DOHH2 (cell line): ENCODE data around the gene CCN6.

Experiments
- H3F3A ChIP-seq: fragments of 200-600 bp; sonication (generic), shearing (Covaris generic); 2 replicates; pipeline ENCODE4 v1.6.0; 2016; ENCODE audit warnings: antibody characterized with exemption, mild to moderate bottlenecking; ENCODE audit not compliant: control insufficient read depth, insufficient read depth
- H3K27ac ChIP-seq: fragments of 200-600 bp; sonication (generic); 2 replicates; pipeline ENCODE4 v1.5.1; 2014; ENCODE audit warnings: low read depth, mild to moderate bottlenecking, low read length, moderate library complexity
- H3K27me3 ChIP-seq: fragments of 200-600 bp; sonication (generic); 2 replicates; pipeline ENCODE4 v1.6.1; 2014; ENCODE audit warnings: mild to moderate bottlenecking, low read length, mixed read lengths; ENCODE audit not compliant: control insufficient read depth
- H3K36me3 ChIP-seq: fragments of 200-600 bp; sonication (generic); 2 replicates; pipeline ENCODE4 v1.6.1; 2014; ENCODE audit warnings: mild to moderate bottlenecking, low read length, moderate library complexity, mixed read lengths; ENCODE audit not compliant: control insufficient read depth
- H3K4me1 ChIP-seq: fragments of 200-600 bp; sonication (generic); 2 replicates; pipeline ENCODE4 v1.6.1; 2014; ENCODE audit warnings: mild to moderate bottlenecking, low read length, mixed read lengths; ENCODE audit not compliant: control insufficient read depth
- H3K4me2 ChIP-seq: fragments of 200-600 bp; sonication (generic); 2 replicates; pipeline ENCODE4 v1.6.0; 2014; ENCODE audit warnings: mild to moderate bottlenecking, low read length, moderate library complexity
- H3K4me3 ChIP-seq: fragments of 200-600 bp; sonication (generic); 2 replicates; pipeline ENCODE4 v1.5.1; 2014; ENCODE audit warnings: mild to moderate bottlenecking, low read length, mixed read lengths
- H3K79me2 ChIP-seq: fragments of 200-600 bp; sonication (generic); 2 replicates; pipeline ENCODE4 v1.6.1; 2014; ENCODE audit warnings: mild to moderate bottlenecking, low read length, mixed read lengths; ENCODE audit not compliant: control insufficient read depth
- H3K9me2 ChIP-seq: fragments of 200-600 bp; sonication (generic); replicated peaks from 2 replicates; pipeline ENCODE4 v1.6.1; 2014; ENCODE audit warnings: mild to moderate bottlenecking, low read length, mixed read lengths; ENCODE audit not compliant: control insufficient read depth
- H3K9me3 ChIP-seq: fragments of 200-600 bp; sonication (generic); 2 replicates; pipeline ENCODE4 v1.6.1; 2014; ENCODE audit warnings: antibody characterized with exemption, low read length, mixed read lengths; ENCODE audit not compliant: control insufficient read depth, insufficient read depth
- H4K20me1 ChIP-seq: fragments of 200-600 bp; sonication (generic); 2 replicates; pipeline ENCODE4 v1.6.0; 2014; ENCODE audit warnings: low read depth, mild to moderate bottlenecking, antibody characterized with exemption, low read length, moderate library complexity; ENCODE audit not compliant: control insufficient read depth, insufficient read depth
- EZH2phosphoT487 ChIP-seq: fragments of 200-600 bp; sonication (generic); IDR thresholded peaks from 2 replicates; pipeline ENCODE4 v1.6.1; 2017; ENCODE audit warnings: borderline replicate concordance, mild to moderate bottlenecking, antibody characterized with exemption, low read length, moderate library complexity, mixed read lengths
- TF ChIP-seq, protein P1 (sequence below): fragments of 200-600 bp; sonication (generic); IDR thresholded peaks from one replicate; pipeline ENCODE4 v1.5.1; 2014; ENCODE audit warnings: antibody characterized with exemption, mild to moderate bottlenecking, low read depth, low read length; ENCODE audit not compliant: poor library complexity, severe bottlenecking

Gene CCN6

DNA sequence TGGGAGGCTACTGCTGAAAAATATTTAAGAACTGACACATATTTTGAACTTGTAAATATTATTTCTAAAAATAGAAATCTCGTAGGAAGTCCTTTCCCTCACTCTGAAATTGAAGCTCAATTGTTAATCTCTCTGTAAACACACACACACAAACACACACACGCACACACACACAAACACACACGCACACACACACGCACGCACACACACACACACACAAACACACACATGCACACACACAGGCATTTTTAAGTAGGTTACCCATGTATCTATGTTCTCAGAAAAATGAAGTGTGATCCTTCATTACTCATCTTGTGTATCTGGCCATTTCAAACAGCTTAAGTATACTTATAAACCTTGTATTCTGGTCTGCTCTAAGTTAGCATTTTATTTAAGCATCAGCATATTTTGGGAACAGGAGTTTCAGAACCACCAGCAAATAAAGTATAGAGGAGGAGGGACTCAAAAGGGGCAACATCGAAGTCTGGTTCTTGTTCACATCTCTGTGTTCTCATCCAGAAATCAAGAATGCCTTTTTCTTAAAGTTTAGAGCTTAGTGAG lies 11.6 kb downstream of the CCN6 start:
- Histone ChIP-seq H3K79me2 (no peaks in the 10 kb centered on the region), H3K36me3 (peaks cover 3% of the 10 kb centered on the region), H3K4me1 (no peaks in the 10 kb centered on the region), H3F3A (no peaks in the 10 kb centered on the region), H3K9me2 (no peaks in the 10 kb centered on the region), H3K4me3 (no peak overlapping the region), H3K9me3 (no peaks in the 10 kb centered on the region), H3K27ac (no peak overlapping the region), H3K27me3 (no peaks in the 10 kb centered on the region), H4K20me1 (no peaks in the 10 kb centered on the region), H3K4me2 (no peak overlapping the region)
- TF ChIP-seq EZH2phosphoT487 = no peak
- TF ChIP-seq, protein P1, sequence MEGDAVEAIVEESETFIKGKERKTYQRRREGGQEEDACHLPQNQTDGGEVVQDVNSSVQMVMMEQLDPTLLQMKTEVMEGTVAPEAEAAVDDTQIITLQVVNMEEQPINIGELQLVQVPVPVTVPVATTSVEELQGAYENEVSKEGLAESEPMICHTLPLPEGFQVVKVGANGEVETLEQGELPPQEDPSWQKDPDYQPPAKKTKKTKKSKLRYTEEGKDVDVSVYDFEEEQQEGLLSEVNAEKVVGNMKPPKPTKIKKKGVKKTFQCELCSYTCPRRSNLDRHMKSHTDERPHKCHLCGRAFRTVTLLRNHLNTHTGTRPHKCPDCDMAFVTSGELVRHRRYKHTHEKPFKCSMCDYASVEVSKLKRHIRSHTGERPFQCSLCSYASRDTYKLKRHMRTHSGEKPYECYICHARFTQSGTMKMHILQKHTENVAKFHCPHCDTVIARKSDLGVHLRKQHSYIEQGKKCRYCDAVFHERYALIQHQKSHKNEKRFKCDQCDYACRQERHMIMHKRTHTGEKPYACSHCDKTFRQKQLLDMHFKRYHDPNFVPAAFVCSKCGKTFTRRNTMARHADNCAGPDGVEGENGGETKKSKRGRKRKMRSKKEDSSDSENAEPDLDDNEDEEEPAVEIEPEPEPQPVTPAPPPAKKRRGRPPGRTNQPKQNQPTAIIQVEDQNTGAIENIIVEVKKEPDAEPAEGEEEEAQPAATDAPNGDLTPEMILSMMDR = no peak

GRCh38 chr6:112066606-112067005 lies 12.7 kb downstream of the CCN6 start:
- TF ChIP-seq EZH2phosphoT487 = no peak
- TF ChIP-seq, protein P1 = no peak
- Histone ChIP-seq H3K4me2 (no peak overlapping the region), H3K36me3 (peaks cover 10% of the 10 kb centered on the region), H3K27ac (no peak overlapping the region), H3K27me3 (no peaks in the 10 kb centered on the region), H4K20me1 (no peaks in the 10 kb centered on the region), H3K79me2 (no peaks in the 10 kb centered on the region), H3K4me3 (no peak overlapping the region), H3K9me3 (no peaks in the 10 kb centered on the region), H3F3A (no peaks in the 10 kb centered on the region), H3K9me2 (no peaks in the 10 kb centered on the region), H3K4me1 (no peaks in the 10 kb centered on the region)

- Histone ChIP-seq H3F3A (0 out of 2 replicates have a peak, but pooled peaks cover 4% of the 10 kb centered on the region), H4K20me1 (no peaks in the 10 kb centered on the region), H3K79me2 (peaks cover 7% of the 10 kb centered on the region), H3K4me1 (peaks cover 8% of the 10 kb centered on the region), H3K27me3 (no peaks in the 10 kb centered on the region), H3K27ac (no peak overlapping the region), H3K9me2 (no peaks in the 10 kb centered on the region), H3K9me3 (no peaks in the 10 kb centered on the region), H3K36me3 (peaks cover 60% of the 10 kb centered on the region), H3K4me2 (no peak overlapping the region), H3K4me3 (no peak overlapping the region)
- TF ChIP-seq EZH2phosphoT487 = no peak
- TF ChIP-seq, protein P1 = no peak
These were observed 27.7 kb downstream of the CCN6 start for GRCh38 chr6:112081569-112081968.
